HepG2 (cell line): ENCODE results near the gene TSACC. TPM values are rescaled to one million over a fixed set of nuclear protein-coding genes. Genes with fewer than 3 reads are reported as not detected.

Source experiments
- FUBP1 ChIP-seq: sonication (generic); formaldehyde crosslinking; IDR thresholded peaks from 2 replicates; pipeline ENCODE4 v1.5.1; 2020; ENCODE audit warnings: missing genetic modification reagents, mild to moderate bottlenecking, borderline replicate concordance
- KLF15 ChIP-seq: sonication (generic); formaldehyde crosslinking; IDR thresholded peaks from 2 replicates; pipeline ENCODE4 v1.8.1; 2023; ENCODE audit warnings: borderline replicate concordance, mild to moderate bottlenecking, inconsistent platforms, missing genetic modification reagents, mixed read lengths
- MNT ChIP-seq: fragments of 450-650 bp; IDR thresholded peaks from 2 replicates; pipeline ENCODE4 v1.6.1; 2016
- MTERF4 ChIP-seq: sonication (generic); formaldehyde crosslinking; IDR thresholded peaks from 2 replicates; pipeline ENCODE4 v1.8.0; 2023; ENCODE audit warnings: mild to moderate bottlenecking, missing genetic modification reagents
- NFE2L1 ChIP-seq: sonication (generic); formaldehyde crosslinking; IDR thresholded peaks from 2 replicates; pipeline ENCODE4 v1.4.0; 2020; ENCODE audit warnings: missing genetic modification reagents, mild to moderate bottlenecking, borderline replicate concordance
- PHF8 ChIP-seq: sonication (generic); formaldehyde crosslinking; IDR thresholded peaks from 2 replicates; pipeline ENCODE4 v1.5.0; 2020; ENCODE audit warnings: missing genetic modification reagents
- POGZ ChIP-seq: sonication (generic); formaldehyde crosslinking; IDR thresholded peaks from 2 replicates; pipeline ENCODE4 v1.4.0; 2020; ENCODE audit warnings: mild to moderate bottlenecking, missing genetic modification reagents
- PRMT3 ChIP-seq: sonication (generic); formaldehyde crosslinking; IDR thresholded peaks from 2 replicates; pipeline ENCODE4 v1.8.1; 2022; ENCODE audit warnings: low read depth, mild to moderate bottlenecking, moderate library complexity, missing genetic modification reagents, borderline replicate concordance
- PRPF4 ChIP-seq: fragments of 200-400 bp; formaldehyde crosslinking; IDR thresholded peaks from 2 replicates; pipeline ENCODE4 v1.6.1; 2016; ENCODE audit warnings: low read length, low read depth; ENCODE audit not compliant: poor library complexity, severe bottlenecking
- SALL2 ChIP-seq: sonication (generic); formaldehyde crosslinking; IDR thresholded peaks from 2 replicates; pipeline ENCODE4 v1.8.1; 2023; ENCODE audit warnings: mild to moderate bottlenecking, missing genetic modification reagents, inconsistent platforms
- TBX3 ChIP-seq: fragments of 450-650 bp; IDR thresholded peaks from 2 replicates; pipeline ENCODE4 v1.6.1; 2017; ENCODE audit warnings: antibody characterized with exemption, mild to moderate bottlenecking, inconsistent platforms, borderline replicate concordance
- TCF7 ChIP-seq: sonication (generic); IDR thresholded peaks from 2 replicates; pipeline ENCODE4 v1.6.1; 2016; ENCODE audit warnings: antibody characterized with exemption, low read depth
- ZBTB3 ChIP-seq: sonication (generic); formaldehyde crosslinking; IDR thresholded peaks from 2 replicates; pipeline ENCODE4 v1.4.0; 2020; ENCODE audit warnings: low read depth, mild to moderate bottlenecking, moderate library complexity, missing genetic modification reagents, borderline replicate concordance
- ZBTB4 ChIP-seq: sonication (generic); formaldehyde crosslinking; IDR thresholded peaks from 2 replicates; pipeline ENCODE4 v1.4.0; 2020; ENCODE audit warnings: missing genetic modification reagents, mild to moderate bottlenecking, borderline replicate concordance
- ZNF33A ChIP-seq: sonication (generic); formaldehyde crosslinking; IDR thresholded peaks from 2 replicates; pipeline ENCODE4 v1.5.1; 2020; ENCODE audit warnings: missing genetic modification reagents, mild to moderate bottlenecking, moderate library complexity, borderline replicate concordance
- ZNF468 ChIP-seq: sonication (generic); formaldehyde crosslinking; IDR thresholded peaks from 2 replicates; pipeline ENCODE4 v1.8.0; 2022; ENCODE audit warnings: mild to moderate bottlenecking, moderate library complexity, missing genetic modification reagents
- ZNF720 ChIP-seq: sonication (generic); formaldehyde crosslinking; IDR thresholded peaks from 2 replicates; pipeline ENCODE4 v1.4.0; 2020; ENCODE audit warnings: missing genetic modification reagents
- ZNF746 ChIP-seq: sonication (generic); formaldehyde crosslinking; IDR thresholded peaks from 2 replicates; pipeline ENCODE4 v1.8.0; 2022; ENCODE audit warnings: mild to moderate bottlenecking, missing genetic modification reagents
- ZUFSP ChIP-seq: sonication (generic); formaldehyde crosslinking; IDR thresholded peaks from 2 replicates; pipeline ENCODE4 v1.9.0; 2021; ENCODE audit warnings: missing genetic modification reagents, mild to moderate bottlenecking, borderline replicate concordance
- polyA plus RNA-seq, 8 experiments: library from polyadenylated mRNA; depleted of rRNA in 3 of 8; stranded (reverse) in 7 of 8; unstranded in 1 of 8; fragments of >200 nt; fragmentation: Illumina TruSeq in 4 of 8; extraction: Trizol in 4 of 8; gene quantifications; 2 replicates each; pipeline versions ENCODE4 v1.2.1 to v1.2.3, GENCODE V29; 2011 to 2016; ENCODE audit warnings: low read depth in 4 of 8, missing spikeins in 1 of 8, mixed read lengths in 1 of 8; ENCODE audit not compliant: insufficient read depth in 1 of 8
- total RNA-seq, 5 experiments: library from RNA; depleted of rRNA; stranded (reverse); fragments of >200 nt; fragmentation: Illumina TruSeq; extraction: Trizol; gene quantifications; 2 replicates each; pipeline ENCODE4 v1.2.3, GENCODE V29; 2016; ENCODE audit warnings: low read depth in 1 of 5

The TSACC gene
- total and polyA plus RNA-seq, 2 of the 13 experiments (the other 11 are each of a cell fraction or from before 2014, with no cell fraction given) = 1.5 to 2.6 TPM

GRCh38 chr1:156338180-156338976 is at the start of gene TSACC, which contains the start of gene CCT3 (continued):
- TF ChIP-seq FUBP1 (CRISPR knock-in tag) (no peak), TBX3 (no peak), ZUFSP (CRISPR knock-in tag) (no peak), SALL2 (CRISPR knock-in tag) (no peak; the same call in 1 of the 2 replicates), PHF8 (CRISPR knock-in tag) (peak; percentile 75), MNT (peak; percentile 80), PRPF4 (no peak), ZNF720 (CRISPR knock-in tag) (no peak), MTERF4 (CRISPR knock-in tag) (peak; percentile 93; the same call in 1 of the 2 replicates), ZNF746 (no peak), ZNF468 (CRISPR knock-in tag) (no peak), POGZ (no peak; the same call in 1 of the 2 replicates), ZBTB4 (CRISPR knock-in tag) (no peak), KLF15 (CRISPR knock-in tag) (no peak), NFE2L1 (CRISPR knock-in tag) (no peak), PRMT3 (CRISPR knock-in tag) (no peak), ZNF33A (CRISPR knock-in tag) (no peak), TCF7 (no peak), ZBTB3 (no peak)
